Measurements from ENCODE around the gene SEPHS1. TPM values are rescaled to one million over a fixed set of nuclear protein-coding genes. Genes with fewer than 3 reads are reported as not detected.

SEPHS1 gene
- total RNA-seq, 1 experiment from 2014 or later: 63.0 TPM

GRCh38 chr10:13337827-13338196 lies 10.3 kb downstream of the SEPHS1 start:
- POLR2A ChIA-PET (ENCODE audit: unreplicated experiment): no interaction called here
- no peaks in the 10 kb centered on the region for H3K9me2 ChIP-seq (ENCODE audit: insufficient read depth)
- H4K20me1 ChIP-seq (ENCODE audit: insufficient read depth): no peaks in the 10 kb centered on the region
- no peaks in the 10 kb centered on the region for H3K36me3 ChIP-seq (ENCODE audit: low read depth)
- no peak overlapping the region for H2AFZ ChIP-seq
- no TSS peak for BruUV-seq (replicated peaks)
- no peaks in the 10 kb centered on the region for H3F3A ChIP-seq (ENCODE audit: insufficient read depth, low read depth)
- H3K79me2 ChIP-seq (ENCODE audit: low read depth): 0 out of 2 replicates have a peak, but pooled peaks cover 5% of the 10 kb centered on the region
- intact Hi-C loops (cut with micrococcal nuclease; ENCODE audit: unreplicated experiment): no loop called here
- H3K27me3 ChIP-seq (ENCODE audit: insufficient read depth, low read depth): no peaks in the 10 kb centered on the region
- H3K9me3 ChIP-seq (ENCODE audit: insufficient read depth, low read depth): no peaks in the 10 kb centered on the region
- CTCF ChIA-PET: no interaction called here
- DNase-seq: no peak
- no peaks in the 10 kb centered on the region for H3K4me1 ChIP-seq (replicated peaks; ENCODE audit: insufficient read depth)
- H3K27ac ChIP-seq: no peak overlapping the region
- TF ChIP-seq EZH2 (IDR thresholded peaks at IDR 0.05; ENCODE audit: low read depth): no peak
- no peak overlapping the region for H3K4me3 ChIP-seq
- H3K4me2 ChIP-seq: no peak overlapping the region

GRCh38 chr10:13337128-13337826 lies 10.8 kb downstream of the SEPHS1 start:
- Histone ChIP-seq H3K4me3 (no peak overlapping the region), H3F3A (ENCODE audit: insufficient read depth, low read depth) (no peaks in the 10 kb centered on the region)

GRCh38 chr10:13335881-13336280 lies 12.2 kb downstream of the SEPHS1 start:
- POLR2A ChIA-PET (ENCODE audit: unreplicated experiment): no interaction called here
- Histone ChIP-seq H3K4me3 (no peak overlapping the region), H4K20me1 (ENCODE audit: insufficient read depth) (no peaks in the 10 kb centered on the region), H3K4me2 (no peak overlapping the region), H3K27me3 (ENCODE audit: insufficient read depth, low read depth) (no peaks in the 10 kb centered on the region), H3K9me3 (ENCODE audit: insufficient read depth, low read depth) (no peaks in the 10 kb centered on the region), H2AFZ (no peak overlapping the region), H3K4me1 (replicated peaks; ENCODE audit: insufficient read depth) (no peaks in the 10 kb centered on the region), H3K27ac (no peak overlapping the region), H3F3A (ENCODE audit: insufficient read depth, low read depth) (no peaks in the 10 kb centered on the region), H3K9me2 (ENCODE audit: insufficient read depth) (no peaks in the 10 kb centered on the region), H3K36me3 (ENCODE audit: low read depth) (no peaks in the 10 kb centered on the region), H3K79me2 (ENCODE audit: low read depth) (no peaks in the 10 kb centered on the region)
- intact Hi-C loops (cut with micrococcal nuclease; ENCODE audit: unreplicated experiment): no loop called here
- DNase-seq: no peak
- no TSS peak for BruUV-seq (replicated peaks)
- TF ChIP-seq CTCF (conservative IDR thresholded peaks at IDR 0.05) (no peak), EZH2 (IDR thresholded peaks at IDR 0.05; ENCODE audit: low read depth) (no peak)
- CTCF ChIA-PET: no interaction called here

More at GRCh38 chr10:13337128-13337826, 10.8 kb downstream of the SEPHS1 start:
- no TSS peak for BruUV-seq (replicated peaks)
- H3K4me1 ChIP-seq (replicated peaks; ENCODE audit: insufficient read depth): no peaks in the 10 kb centered on the region
- intact Hi-C loops (cut with micrococcal nuclease; ENCODE audit: unreplicated experiment): no loop called here
- H4K20me1 ChIP-seq (ENCODE audit: insufficient read depth): no peaks in the 10 kb centered on the region
- no peaks in the 10 kb centered on the region for H3K36me3 ChIP-seq (ENCODE audit: low read depth)
- H3K27ac ChIP-seq: no peak overlapping the region
- no peak overlapping the region for H2AFZ ChIP-seq
- H3K9me2 ChIP-seq (ENCODE audit: insufficient read depth): no peaks in the 10 kb centered on the region
- H3K4me2 ChIP-seq: no peak overlapping the region
- H3K79me2 ChIP-seq (ENCODE audit: low read depth): 0 out of 2 replicates have a peak, but pooled peaks cover under 1% of the 10 kb centered on the region
- H3K9me3 ChIP-seq (ENCODE audit: insufficient read depth, low read depth): no peaks in the 10 kb centered on the region
- POLR2A ChIA-PET (ENCODE audit: unreplicated experiment): no interaction called here
- CTCF ChIA-PET: no interaction called here
- H3K27me3 ChIP-seq (ENCODE audit: insufficient read depth, low read depth): no peaks in the 10 kb centered on the region
- TF ChIP-seq CTCF (conservative IDR thresholded peaks at IDR 0.05): no peak
- no peak for TF ChIP-seq EZH2 (IDR thresholded peaks at IDR 0.05; ENCODE audit: low read depth)
- DNase-seq: no peak

- Histone ChIP-seq H3K4me3 (no peak overlapping the region), H4K20me1 (ENCODE audit: insufficient read depth) (no peaks in the 10 kb centered on the region), H2AFZ (no peak overlapping the region), H3K9me3 (ENCODE audit: insufficient read depth, low read depth) (no peaks in the 10 kb centered on the region), H3K9me2 (ENCODE audit: insufficient read depth) (no peaks in the 10 kb centered on the region), H3K4me1 (replicated peaks; ENCODE audit: insufficient read depth) (no peaks in the 10 kb centered on the region), H3K27ac (no peak overlapping the region), H3F3A (ENCODE audit: insufficient read depth, low read depth) (no peaks in the 10 kb centered on the region), H3K79me2 (ENCODE audit: low read depth) (no peaks in the 10 kb centered on the region), H3K27me3 (ENCODE audit: insufficient read depth, low read depth) (no peaks in the 10 kb centered on the region), H3K4me2 (no peak overlapping the region), H3K36me3 (ENCODE audit: low read depth) (no peaks in the 10 kb centered on the region)
- intact Hi-C loops (cut with micrococcal nuclease; ENCODE audit: unreplicated experiment): no loop called here
- CTCF ChIA-PET: no interaction called here
- TF ChIP-seq EZH2 (IDR thresholded peaks at IDR 0.05; ENCODE audit: low read depth) (no peak), CTCF (conservative IDR thresholded peaks at IDR 0.05) (no peak)
- POLR2A ChIA-PET (ENCODE audit: unreplicated experiment): no interaction called here
- BruUV-seq (replicated peaks): no TSS peak
- DNase-seq: no peak
Observed at GRCh38 chr10:13334556-13334955, 13.5 kb downstream of the SEPHS1 start.
